ENCODE measurements around the gene DTWD2. TPM values are rescaled to one million over a fixed set of nuclear protein-coding genes. Genes with fewer than 3 reads are reported as not detected.

Gene DTWD2
- total and polyA plus RNA-seq, 2 experiments from 2014 or later: 4.1 to 15.4 TPM

DNA sequence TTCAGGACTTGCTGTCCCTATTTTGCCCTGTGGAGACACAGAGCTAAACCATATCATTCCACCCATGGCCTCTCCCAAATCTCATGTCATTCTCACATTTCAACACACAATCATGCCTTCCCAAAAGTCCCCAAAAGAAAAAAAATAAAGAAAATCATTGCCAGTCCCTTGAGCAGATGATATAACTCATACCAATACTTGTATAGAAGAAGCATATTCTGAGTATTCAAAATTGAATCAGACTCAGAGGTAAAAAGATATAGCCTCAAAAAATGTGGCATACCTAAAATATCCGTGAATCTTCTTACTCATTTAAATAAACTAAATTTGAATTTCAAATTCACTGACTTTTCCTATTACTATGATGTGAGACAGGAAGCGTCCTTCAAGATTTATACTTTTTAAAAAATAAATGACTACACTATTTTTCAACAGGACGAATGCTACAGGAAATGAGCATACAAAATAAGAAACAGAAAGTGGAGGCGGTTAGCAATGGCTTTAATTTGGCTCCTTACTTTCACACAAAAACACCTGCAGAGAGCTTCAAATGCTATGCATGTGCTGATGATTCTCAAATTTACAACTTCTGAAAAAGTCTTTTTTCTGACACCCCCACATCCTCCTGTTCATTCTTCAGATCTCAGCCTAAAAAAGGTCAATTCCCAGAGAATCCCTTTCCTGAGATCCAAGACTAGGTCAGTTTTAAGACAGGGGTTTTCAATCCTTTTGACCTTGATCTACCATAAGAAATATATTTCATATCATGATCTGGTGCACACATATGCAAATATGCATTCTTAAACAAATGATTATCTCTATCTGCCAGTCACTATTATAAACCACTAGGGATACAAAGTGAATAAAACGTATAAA is 42.9 kb upstream of the DTWD2 start (continued):
- no peak for TF ChIP-seq CREB1 (CRISPR knock-in tag; IDR thresholded peaks at IDR 0.05; ENCODE audit: low read depth)
- TF ChIP-seq, protein P1, sequence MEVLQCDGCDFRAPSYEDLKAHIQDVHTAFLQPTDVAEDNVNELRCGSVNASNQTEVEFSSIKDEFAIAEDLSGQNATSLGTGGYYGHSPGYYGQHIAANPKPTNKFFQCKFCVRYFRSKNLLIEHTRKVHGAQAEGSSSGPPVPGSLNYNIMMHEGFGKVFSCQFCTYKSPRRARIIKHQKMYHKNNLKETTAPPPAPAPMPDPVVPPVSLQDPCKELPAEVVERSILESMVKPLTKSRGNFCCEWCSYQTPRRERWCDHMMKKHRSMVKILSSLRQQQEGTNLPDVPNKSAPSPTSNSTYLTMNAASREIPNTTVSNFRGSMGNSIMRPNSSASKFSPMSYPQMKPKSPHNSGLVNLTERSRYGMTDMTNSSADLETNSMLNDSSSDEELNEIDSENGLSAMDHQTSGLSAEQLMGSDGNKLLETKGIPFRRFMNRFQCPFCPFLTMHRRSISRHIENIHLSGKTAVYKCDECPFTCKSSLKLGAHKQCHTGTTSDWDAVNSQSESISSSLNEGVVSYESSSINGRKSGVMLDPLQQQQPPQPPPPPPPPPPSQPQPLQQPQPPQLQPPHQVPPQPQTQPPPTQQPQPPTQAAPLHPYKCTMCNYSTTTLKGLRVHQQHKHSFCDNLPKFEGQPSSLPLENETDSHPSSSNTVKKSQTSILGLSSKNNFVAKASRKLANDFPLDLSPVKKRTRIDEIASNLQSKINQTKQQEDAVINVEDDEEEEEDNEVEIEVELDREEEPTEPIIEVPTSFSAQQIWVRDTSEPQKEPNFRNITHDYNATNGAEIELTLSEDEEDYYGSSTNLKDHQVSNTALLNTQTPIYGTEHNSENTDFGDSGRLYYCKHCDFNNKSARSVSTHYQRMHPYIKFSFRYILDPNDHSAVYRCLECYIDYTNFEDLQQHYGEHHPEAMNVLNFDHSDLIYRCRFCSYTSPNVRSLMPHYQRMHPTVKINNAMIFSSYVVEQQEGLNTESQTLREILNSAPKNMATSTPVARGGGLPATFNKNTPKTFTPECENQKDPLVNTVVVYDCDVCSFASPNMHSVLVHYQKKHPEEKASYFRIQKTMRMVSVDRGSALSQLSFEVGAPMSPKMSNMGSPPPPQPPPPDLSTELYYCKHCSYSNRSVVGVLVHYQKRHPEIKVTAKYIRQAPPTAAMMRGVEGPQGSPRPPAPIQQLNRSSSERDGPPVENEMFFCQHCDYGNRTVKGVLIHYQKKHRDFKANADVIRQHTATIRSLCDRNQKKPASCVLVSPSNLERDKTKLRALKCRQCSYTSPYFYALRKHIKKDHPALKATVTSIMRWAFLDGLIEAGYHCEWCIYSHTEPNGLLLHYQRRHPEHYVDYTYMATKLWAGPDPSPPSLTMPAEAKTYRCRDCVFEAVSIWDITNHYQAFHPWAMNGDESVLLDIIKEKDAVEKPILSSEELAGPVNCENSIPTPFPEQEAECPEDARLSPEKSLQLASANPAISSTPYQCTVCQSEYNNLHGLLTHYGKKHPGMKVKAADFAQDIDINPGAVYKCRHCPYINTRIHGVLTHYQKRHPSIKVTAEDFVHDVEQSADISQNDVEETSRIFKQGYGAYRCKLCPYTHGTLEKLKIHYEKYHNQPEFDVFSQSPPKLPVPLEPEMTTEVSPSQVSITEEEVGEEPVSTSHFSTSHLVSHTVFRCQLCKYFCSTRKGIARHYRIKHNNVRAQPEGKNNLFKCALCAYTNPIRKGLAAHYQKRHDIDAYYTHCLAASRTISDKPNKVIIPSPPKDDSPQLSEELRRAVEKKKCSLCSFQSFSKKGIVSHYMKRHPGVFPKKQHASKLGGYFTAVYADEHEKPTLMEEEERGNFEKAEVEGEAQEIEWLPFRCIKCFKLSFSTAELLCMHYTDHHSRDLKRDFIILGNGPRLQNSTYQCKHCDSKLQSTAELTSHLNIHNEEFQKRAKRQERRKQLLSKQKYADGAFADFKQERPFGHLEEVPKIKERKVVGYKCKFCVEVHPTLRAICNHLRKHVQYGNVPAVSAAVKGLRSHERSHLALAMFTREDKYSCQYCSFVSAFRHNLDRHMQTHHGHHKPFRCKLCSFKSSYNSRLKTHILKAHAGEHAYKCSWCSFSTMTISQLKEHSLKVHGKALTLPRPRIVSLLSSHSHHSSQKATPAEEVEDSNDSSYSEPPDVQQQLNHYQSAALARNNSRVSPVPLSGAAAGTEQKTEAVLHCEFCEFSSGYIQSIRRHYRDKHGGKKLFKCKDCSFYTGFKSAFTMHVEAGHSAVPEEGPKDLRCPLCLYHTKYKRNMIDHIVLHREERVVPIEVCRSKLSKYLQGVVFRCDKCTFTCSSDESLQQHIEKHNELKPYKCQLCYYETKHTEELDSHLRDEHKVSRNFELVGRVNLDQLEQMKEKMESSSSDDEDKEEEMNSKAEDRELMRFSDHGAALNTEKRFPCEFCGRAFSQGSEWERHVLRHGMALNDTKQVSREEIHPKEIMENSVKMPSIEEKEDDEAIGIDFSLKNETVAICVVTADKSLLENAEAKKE (CRISPR knock-in tag; IDR thresholded peaks at IDR 0.05): no peak

DNA sequence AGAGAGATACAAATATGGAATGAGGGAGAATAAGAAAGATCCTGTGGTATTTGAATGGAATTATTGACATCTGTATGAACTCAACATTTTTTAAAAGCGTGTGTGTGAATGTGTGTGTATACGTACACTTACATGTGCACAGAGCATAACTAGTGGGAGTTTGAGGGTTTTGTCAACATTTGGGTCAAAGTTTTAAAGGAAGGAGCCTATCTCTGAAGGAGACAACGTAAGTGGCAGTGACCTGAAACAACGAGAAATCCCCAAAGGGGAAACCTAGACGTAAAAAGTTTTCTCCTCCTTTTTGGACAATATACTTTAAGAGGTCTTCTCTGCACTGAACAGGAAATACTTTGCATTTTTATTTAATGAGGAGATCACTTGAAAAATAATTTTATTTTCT is 40.2 kb upstream of the DTWD2 start:
- H3K4me1 Mint-ChIP-seq: peaks cover 25% of the 10 kb centered on the region
- no peaks in the 10 kb centered on the region; the same call in 1 of the 2 replicates for H3K36me3 ChIP-seq (ENCODE audit: insufficient read depth)
- no peaks in the 10 kb centered on the region; the same call in 2 of the 3 replicates for H3K36me3 Mint-ChIP-seq (ENCODE audit: low read depth)
- H3K4me3 ChIP-seq: no peak overlapping the region
- H3K4me3 Mint-ChIP-seq: no peak overlapping the region
- peaks cover 3% of the 10 kb centered on the region for H3K27me3 Mint-ChIP-seq (ENCODE audit: insufficient read depth, low read depth, poor library complexity)
- ATAC-seq (no peak), DNase-seq (ENCODE audit: low spot score) (no peak)
- H3K9me3 Mint-ChIP-seq: peaks cover 16% of the 10 kb centered on the region; the same call in 1 of the 3 replicates
- no peaks in the 10 kb centered on the region for H3K27me3 ChIP-seq (ENCODE audit: insufficient read depth)
- no peaks in the 10 kb centered on the region for H4K20me1 ChIP-seq (replicated peaks; ENCODE audit: insufficient read depth)
- no peak overlapping the region for H3K27ac Mint-ChIP-seq
- no peaks in the 10 kb centered on the region for H3F3A ChIP-seq (replicated peaks; ENCODE audit: low read depth)
- no peak overlapping the region for H3K4me2 ChIP-seq
- no peak overlapping the region for H2AFZ ChIP-seq
- H3K4me1 ChIP-seq (ENCODE audit: insufficient read depth): peaks cover 21% of the 10 kb centered on the region
- no peak overlapping the region for H3K27ac ChIP-seq (ENCODE audit: low read depth)
- H3K79me2 ChIP-seq (replicated peaks; ENCODE audit: insufficient read depth): no peaks in the 10 kb centered on the region
- no peaks in the 10 kb centered on the region for H3K9me2 ChIP-seq (ENCODE audit: insufficient read depth)
- TF ChIP-seq CREB1 (CRISPR knock-in tag; IDR thresholded peaks at IDR 0.05; ENCODE audit: low read depth) (no peak), EZH2phosphoT487 (IDR thresholded peaks at IDR 0.05; ENCODE audit: unreplicated experiment) (no peak), POLR2AphosphoS5 (IDR thresholded peaks at IDR 0.05; ENCODE audit: low read depth) (no peak)
- TF ChIP-seq, protein P2, sequence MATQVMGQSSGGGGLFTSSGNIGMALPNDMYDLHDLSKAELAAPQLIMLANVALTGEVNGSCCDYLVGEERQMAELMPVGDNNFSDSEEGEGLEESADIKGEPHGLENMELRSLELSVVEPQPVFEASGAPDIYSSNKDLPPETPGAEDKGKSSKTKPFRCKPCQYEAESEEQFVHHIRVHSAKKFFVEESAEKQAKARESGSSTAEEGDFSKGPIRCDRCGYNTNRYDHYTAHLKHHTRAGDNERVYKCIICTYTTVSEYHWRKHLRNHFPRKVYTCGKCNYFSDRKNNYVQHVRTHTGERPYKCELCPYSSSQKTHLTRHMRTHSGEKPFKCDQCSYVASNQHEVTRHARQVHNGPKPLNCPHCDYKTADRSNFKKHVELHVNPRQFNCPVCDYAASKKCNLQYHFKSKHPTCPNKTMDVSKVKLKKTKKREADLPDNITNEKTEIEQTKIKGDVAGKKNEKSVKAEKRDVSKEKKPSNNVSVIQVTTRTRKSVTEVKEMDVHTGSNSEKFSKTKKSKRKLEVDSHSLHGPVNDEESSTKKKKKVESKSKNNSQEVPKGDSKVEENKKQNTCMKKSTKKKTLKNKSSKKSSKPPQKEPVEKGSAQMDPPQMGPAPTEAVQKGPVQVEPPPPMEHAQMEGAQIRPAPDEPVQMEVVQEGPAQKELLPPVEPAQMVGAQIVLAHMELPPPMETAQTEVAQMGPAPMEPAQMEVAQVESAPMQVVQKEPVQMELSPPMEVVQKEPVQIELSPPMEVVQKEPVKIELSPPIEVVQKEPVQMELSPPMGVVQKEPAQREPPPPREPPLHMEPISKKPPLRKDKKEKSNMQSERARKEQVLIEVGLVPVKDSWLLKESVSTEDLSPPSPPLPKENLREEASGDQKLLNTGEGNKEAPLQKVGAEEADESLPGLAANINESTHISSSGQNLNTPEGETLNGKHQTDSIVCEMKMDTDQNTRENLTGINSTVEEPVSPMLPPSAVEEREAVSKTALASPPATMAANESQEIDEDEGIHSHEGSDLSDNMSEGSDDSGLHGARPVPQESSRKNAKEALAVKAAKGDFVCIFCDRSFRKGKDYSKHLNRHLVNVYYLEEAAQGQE (IDR thresholded peaks at IDR 0.05; ENCODE audit: unreplicated experiment): no peak
